ENCODE results near the gene NCKAP1.

- TF ChIP-seq EZH2 (IDR thresholded peaks at IDR 0.05) (no peak), FOXP2 (optimal IDR thresholded peaks at IDR 0.05; ENCODE audit: control extremely low read depth, extremely low read length, insufficient read depth) (no peak), POLR2AphosphoS5 (IDR thresholded peaks at IDR 0.05; ENCODE audit: borderline replicate concordance, low read depth, low read length) (no peak)
Measured at GRCh38 chr2:182999348-183000028, 38.8 kb downstream of the NCKAP1 start.
